ENCODE measurements around the gene PROSER3. TPM values are rescaled to one million over a fixed set of nuclear protein-coding genes. Genes with fewer than 3 reads are reported as not detected.

PROSER3 gene
- total and polyA plus RNA-seq, 2 of the 4 experiments (the other 2 are of a cell fraction) = 5.4 to 21.8 TPM

DNA sequence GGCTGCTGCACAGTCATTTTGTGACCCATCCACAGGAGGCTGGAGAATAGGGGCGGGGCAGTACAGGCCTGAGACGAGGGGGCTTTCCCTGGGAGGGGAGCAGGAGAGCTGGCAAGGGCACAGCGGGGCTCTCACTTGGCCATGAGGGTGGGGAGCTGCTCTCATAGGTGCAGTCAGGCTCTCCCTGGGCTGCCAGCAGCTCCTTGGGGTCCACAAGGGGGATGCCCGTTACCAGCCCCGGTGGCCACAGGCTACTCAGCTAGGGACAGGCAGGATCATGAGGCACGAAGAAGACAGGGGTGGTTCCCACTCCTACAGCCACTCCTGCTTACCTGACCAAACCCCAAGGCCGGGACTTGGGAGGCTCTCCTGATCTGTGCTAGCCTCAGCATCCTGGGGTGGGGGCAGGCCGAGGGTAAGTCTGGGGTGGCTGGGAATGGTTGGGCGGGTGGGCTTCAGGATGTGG is 33.9 kb downstream of the PROSER3 start:
- Histone ChIP-seq H2AFZ (replicated peaks; ENCODE audit: low read length, poor library complexity) (no peak overlapping the region), H3K4ac (ENCODE audit: low read depth, low read length) (no peak overlapping the region), H2BK5ac (ENCODE audit: low read depth, low read length, poor library complexity, severe bottlenecking) (no peak overlapping the region), H3K9me3 (ENCODE audit: control insufficient read depth, insufficient read depth, low read length) (no peaks in the 10 kb centered on the region), H2AK9ac (replicated peaks; ENCODE audit: low read depth, low read length, poor library complexity) (no peak overlapping the region), H2BK15ac (ENCODE audit: low read depth, low read length) (no peak overlapping the region), H3K4me2 (ENCODE audit: low read depth, low read length) (no peak overlapping the region), H3K4me1 (ENCODE audit: control insufficient read depth, insufficient read depth, low read length) (no peaks in the 10 kb centered on the region), H4K8ac (ENCODE audit: low read depth in 2 of 2, low read length in 2 of 2) (no peak overlapping the region), H4K91ac (ENCODE audit: insufficient read depth, low read depth, low read length) (no peak overlapping the region), H3K18ac (ENCODE audit: low read depth, low read length) (no peak overlapping the region), H2BK20ac (ENCODE audit: low read depth, low read length) (no peak overlapping the region), H2BK120ac (ENCODE audit: low read depth, low read length) (no peak overlapping the region), H3K23ac (ENCODE audit: low read depth, low read length) (no peak overlapping the region), H3K36me3 (ENCODE audit: control insufficient read depth, insufficient read depth, low read length) (no peaks in the 10 kb centered on the region), H2AK5ac (ENCODE audit: low read depth, low read length) (no peak overlapping the region), H4K5ac (ENCODE audit: low read depth, low read length) (no peak overlapping the region), H4K20me1 (ENCODE audit: insufficient read depth, low read length) (no peaks in the 10 kb centered on the region), H3K27me3 (ENCODE audit: control insufficient read depth, insufficient read depth, low read length) (peaks cover 13% of the 10 kb centered on the region), H3K56ac (ENCODE audit: extremely low read depth, insufficient read depth, low read length) (no peak overlapping the region), H3K9ac (ENCODE audit: low read depth, low read length) (no peak overlapping the region), H3K79me1 (ENCODE audit: low read depth in 1 of 2, low read length in 2 of 2) (no peaks in the 10 kb centered on the region), H3K4me3 (ENCODE audit: insufficient read depth, low read depth, low read length) (no peak overlapping the region), H3K27ac (ENCODE audit: insufficient read depth, low read length) (no peak overlapping the region), H3K9me1 (ENCODE audit: insufficient read depth, low read length) (no peaks in the 10 kb centered on the region), H3K14ac (replicated peaks; ENCODE audit: low read depth, low read length) (no peak overlapping the region)
- intact Hi-C loops (cut with micrococcal nuclease) = no loop called here
- no peak for ATAC-seq (ENCODE audit: low read depth)
- in situ Hi-C loops (cut with MboI; ENCODE audit: low sequenced_read_pairs) = no loop called here
- no peak for DNase-seq
- ChIA-PET POLR2A (ENCODE audit: unreplicated experiment) (no interaction called here), CTCF (no interaction called here)
- no TSS peak for BruUV-seq (replicated peaks)
- dilution Hi-C loops (cut with HindIII; ENCODE audit: low sequenced_read_pairs, unreplicated experiment) = no loop called here
- TF ChIP-seq USF2 (IDR thresholded peaks at IDR 0.05; ENCODE audit: low read depth, low read length) (no peak), RAD21 (IDR thresholded peaks at IDR 0.05; ENCODE audit: low read length) (no peak), CTCF (conservative IDR thresholded peaks at IDR 0.05; ENCODE audit: low read depth, low read length) (no peak), NFE2L2 (IDR thresholded peaks at IDR 0.05; ENCODE audit: low read depth, low read length) (no peak), CEBPB (IDR thresholded peaks at IDR 0.05; ENCODE audit: low read depth, low read length) (no peak), MAZ (IDR thresholded peaks at IDR 0.05; ENCODE audit: borderline replicate concordance, low read depth, low read length) (no peak), RCOR1 (IDR thresholded peaks at IDR 0.05; ENCODE audit: insufficient replicate concordance, low read length) (no peak), MAFK (IDR thresholded peaks at IDR 0.05; ENCODE audit: low read depth, low read length) (no peak)
- 100% methylated on average over 2 of the region's 9 CpGs; no CpG with 5 or more reads in 1 of the 2 experiments for WGBS, 2 experiments (ENCODE audit: extremely low coverage in 2 of 2, insufficient read length in 1 of 2)

Data from IMR-90 (cell line).